ENCODE results near the gene RBM19.

DNA sequence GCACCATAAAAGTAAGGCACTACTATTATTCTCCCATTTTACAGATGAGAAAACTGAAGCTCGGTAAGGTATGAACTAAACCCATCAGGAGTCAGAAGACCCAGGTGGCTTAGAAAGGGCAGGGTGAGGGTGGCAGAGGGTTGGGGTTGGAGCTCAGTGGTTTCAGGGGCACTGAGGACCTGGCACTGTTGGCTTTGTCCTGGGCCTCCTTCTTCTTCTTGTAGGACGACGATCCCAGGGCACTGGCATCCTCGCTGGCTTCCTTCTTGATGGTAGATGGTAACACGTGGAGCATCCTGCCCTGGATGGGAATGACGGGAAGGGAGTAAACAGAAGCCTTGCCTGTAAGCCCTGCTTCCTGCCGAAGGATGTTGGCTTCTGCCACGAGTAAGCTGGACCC lies 19.9 kb downstream of the RBM19 start:
- TF ChIP-seq, protein P1, sequence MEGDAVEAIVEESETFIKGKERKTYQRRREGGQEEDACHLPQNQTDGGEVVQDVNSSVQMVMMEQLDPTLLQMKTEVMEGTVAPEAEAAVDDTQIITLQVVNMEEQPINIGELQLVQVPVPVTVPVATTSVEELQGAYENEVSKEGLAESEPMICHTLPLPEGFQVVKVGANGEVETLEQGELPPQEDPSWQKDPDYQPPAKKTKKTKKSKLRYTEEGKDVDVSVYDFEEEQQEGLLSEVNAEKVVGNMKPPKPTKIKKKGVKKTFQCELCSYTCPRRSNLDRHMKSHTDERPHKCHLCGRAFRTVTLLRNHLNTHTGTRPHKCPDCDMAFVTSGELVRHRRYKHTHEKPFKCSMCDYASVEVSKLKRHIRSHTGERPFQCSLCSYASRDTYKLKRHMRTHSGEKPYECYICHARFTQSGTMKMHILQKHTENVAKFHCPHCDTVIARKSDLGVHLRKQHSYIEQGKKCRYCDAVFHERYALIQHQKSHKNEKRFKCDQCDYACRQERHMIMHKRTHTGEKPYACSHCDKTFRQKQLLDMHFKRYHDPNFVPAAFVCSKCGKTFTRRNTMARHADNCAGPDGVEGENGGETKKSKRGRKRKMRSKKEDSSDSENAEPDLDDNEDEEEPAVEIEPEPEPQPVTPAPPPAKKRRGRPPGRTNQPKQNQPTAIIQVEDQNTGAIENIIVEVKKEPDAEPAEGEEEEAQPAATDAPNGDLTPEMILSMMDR (IDR thresholded peaks at IDR 0.05): no peak
- no peak for TF ChIP-seq POLR2A (IDR thresholded peaks at IDR 0.05)

Data from heart left ventricle (tissue), 13 donors.